ENCODE results near the gene PRDX5. TPM values are rescaled to one million over a fixed set of nuclear protein-coding genes. Genes with fewer than 3 reads are reported as not detected.

PRDX5 gene
- total and polyA plus RNA-seq, 10 of the 15 experiments (the other 5 are each of a cell fraction or from before 2014, with no cell fraction given), result 95.7 to 406 (median 240) TPM

- Histone ChIP-seq H3K4me3 (no peak overlapping the region), H3K4me1 (ENCODE audit: control insufficient read depth, insufficient read depth, low read length) (peaks cover 4% of the 10 kb centered on the region; the same call in 1 of the 2 replicates), H3K9me3 (replicated peaks; ENCODE audit: control insufficient read depth, insufficient read depth, low read length) (no peaks in the 10 kb centered on the region; the same call in 2 of the 3 replicates), H3K9ac (ENCODE audit: control insufficient read depth, insufficient read depth, low read length) (no peak overlapping the region), H3K4me2 (ENCODE audit: control insufficient read depth, insufficient read depth) (no peak overlapping the region), H3K36me3 (ENCODE audit: control insufficient read depth in 2 of 2, insufficient read depth in 2 of 2, low read length in 1 of 2) (peaks cover 0 to 2% of the 10 kb centered on the region in 2 experiments; a peak in 2 of 4 replicates), H3K27me3 (replicated peaks in 1 of 2; ENCODE audit: control insufficient read depth in 2 of 2, insufficient read depth in 2 of 2, low read length in 1 of 2) (no peaks in the 10 kb centered on the region), H2AFZ (ENCODE audit: control insufficient read depth, low read depth, low read length) (no peak overlapping the region), H3K27ac (ENCODE audit: control insufficient read depth, insufficient read depth) (no peak overlapping the region), H3K79me2 (ENCODE audit: control insufficient read depth, insufficient read depth, low read length) (peaks cover 13% of the 10 kb centered on the region), H4K20me1 (ENCODE audit: control insufficient read depth, insufficient read depth) (no peaks in the 10 kb centered on the region)
- POLR2A ChIA-PET, result interaction anchor here (0.6 to 1.4 kb wide), 4 partner anchors 8 to 1620 kb away, joined by 3 to 6 read pairs (median 3); no protein-coding TSS in a partner anchor
- SMC1A ChIA-PET (ENCODE audit: uncharacterized antibody, unreplicated experiment), result no interaction called here
- no peak for DNase-seq (ENCODE audit: low read depth, low spot score)
- WGBS (ENCODE audit: insufficient coverage, insufficient replicate concordance, low lambda C conversion rate, missing lambda C conversion rate), result 63% methylated on average over 5 of the region's 5 CpGs
- intact Hi-C loops (cut with micrococcal nuclease; ENCODE audit: unreplicated experiment), result no loop called here
- no TSS peak for BruUV-seq (replicated peaks)
- no peak for ATAC-seq
- in situ Hi-C loops (cut with MboI), result no loop called here
- no peak for FAIRE-seq
- RAD21 ChIA-PET (ENCODE audit: unreplicated experiment), result interaction anchor here (0.6 to 2.0 kb wide), 3 partner anchors 8 to 12 kb away, joined by 4 to 6 read pairs (median 4); no protein-coding TSS in a partner anchor
- CTCF ChIA-PET, result interaction anchor here (0.7 to 3.6 kb wide), 5 partner anchors 9 to 459 kb away, joined by 3 to 19 read pairs (median 5); no protein-coding TSS in a partner anchor
- no peak for TF ChIP-seq E2F8 (IDR thresholded peaks at IDR 0.05; ENCODE audit: low read depth, partially characterized antibody)
- TF ChIP-seq BCLAF1 (IDR thresholded peaks at IDR 0.05), result no peak
- TF ChIP-seq SRF (IDR thresholded peaks at IDR 0.05; ENCODE audit: low read depth in 2 of 2, low read length in 2 of 2), result no peak
- TF ChIP-seq CEBPZ (IDR thresholded peaks at IDR 0.05; ENCODE audit: low read depth, low read length), result no peak
- no peak for TF ChIP-seq MEF2A (IDR thresholded peaks at IDR 0.05; ENCODE audit: insufficient read depth, low read depth, low read length)
- TF ChIP-seq BMI1 (IDR thresholded peaks at IDR 0.05; ENCODE audit: borderline replicate concordance), result no peak
- no peak for TF ChIP-seq YBX1 (IDR thresholded peaks at IDR 0.05)
- TF ChIP-seq FOXM1 (IDR thresholded peaks at IDR 0.05; ENCODE audit: low read depth, low read length), result no peak
- TF ChIP-seq CTCF (IDR thresholded peaks at IDR 0.05 in 2 of 3, conservative IDR thresholded peaks at IDR 0.05 in 1 of 3; ENCODE audit: control insufficient read depth in 2 of 3, extremely low read depth in 1 of 3, insufficient read depth in 1 of 3, low read depth in 3 of 3, low read length in 3 of 3), result no peak
Measured at GRCh38 chr11:64323373-64323772, 5.5 kb downstream of the PRDX5 start.

All from GM12878 (cell line).